AG09309 (cell line): ENCODE data around the gene CPNE5.

Source experiments
- DNase-seq: peaks from one replicate; pipeline ENCODE4 v3.0.0-alpha.2; 2010; ENCODE audit warnings: low read depth
- H3K4me3 ChIP-seq: 2 replicates; pipeline ENCODE4 v1.5.1; 2011; ENCODE audit warnings: mild to moderate bottlenecking, low read depth, low read length, moderate library complexity; ENCODE audit not compliant: control insufficient read depth
- CTCF ChIP-seq: IDR thresholded peaks from 2 replicates; pipeline ENCODE4 v1.5.1; 2011; ENCODE audit warnings: mild to moderate bottlenecking, low read depth, low read length, inconsistent platforms; ENCODE audit not compliant: insufficient read depth, control insufficient read depth; ENCODE audit errors: missing control alignments

Gene CPNE5

GRCh38 chr6:36703081-36703606, 136.1 kb downstream of the CPNE5 start:
- H3K4me3 ChIP-seq = no peak overlapping the region
- no peak for DNase-seq
- no peak for TF ChIP-seq CTCF

- no peak for TF ChIP-seq CTCF
- no peak overlapping the region for H3K4me3 ChIP-seq
These were observed 136.6 kb downstream of the CPNE5 start for GRCh38 chr6:36702656-36703055.

DNA sequence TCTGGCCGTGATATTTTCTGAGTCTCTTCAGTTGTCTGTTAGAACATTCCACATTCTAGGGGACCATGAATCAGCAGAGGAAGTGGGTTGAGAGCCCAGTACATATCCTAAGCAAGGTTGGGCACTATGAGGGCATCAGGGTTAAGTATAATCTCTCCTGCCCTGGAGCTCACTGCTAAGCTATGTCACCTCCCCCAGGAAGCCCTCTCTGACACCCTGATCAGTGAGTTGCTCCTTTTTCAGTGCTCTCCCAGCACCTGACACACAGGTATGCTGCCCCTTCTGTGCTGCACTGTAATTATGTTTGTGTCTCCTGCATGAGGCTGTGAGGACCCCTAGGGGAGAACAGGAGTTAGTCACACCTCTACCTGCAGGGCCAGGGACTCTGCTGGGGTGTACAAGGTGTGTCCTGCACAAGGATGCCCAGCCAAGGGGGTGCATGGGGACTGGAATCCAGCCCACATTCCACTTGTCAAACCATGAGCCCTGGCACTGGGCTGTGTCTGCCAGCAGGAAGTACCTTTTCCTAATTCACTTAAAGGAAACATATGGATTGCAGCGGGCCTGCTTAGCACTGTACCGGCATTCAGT, 137.7 kb downstream of the CPNE5 start:
- TF ChIP-seq CTCF = no peak
- no peak overlapping the region for H3K4me3 ChIP-seq
- no peak for DNase-seq

More at GRCh38 chr6:36702656-36703055, 136.6 kb downstream of the CPNE5 start:
- DNase-seq = no peak

- H3K4me3 ChIP-seq = no peak overlapping the region
- no peak for TF ChIP-seq CTCF
- DNase-seq = no peak
These were observed 138.4 kb downstream of the CPNE5 start for GRCh38 chr6:36700831-36701230.

- H3K4me3 ChIP-seq = no peak overlapping the region
- no peak for TF ChIP-seq CTCF
- DNase-seq = no peak
These were observed 139.0 kb downstream of the CPNE5 start for GRCh38 chr6:36700071-36700812.

DNA sequence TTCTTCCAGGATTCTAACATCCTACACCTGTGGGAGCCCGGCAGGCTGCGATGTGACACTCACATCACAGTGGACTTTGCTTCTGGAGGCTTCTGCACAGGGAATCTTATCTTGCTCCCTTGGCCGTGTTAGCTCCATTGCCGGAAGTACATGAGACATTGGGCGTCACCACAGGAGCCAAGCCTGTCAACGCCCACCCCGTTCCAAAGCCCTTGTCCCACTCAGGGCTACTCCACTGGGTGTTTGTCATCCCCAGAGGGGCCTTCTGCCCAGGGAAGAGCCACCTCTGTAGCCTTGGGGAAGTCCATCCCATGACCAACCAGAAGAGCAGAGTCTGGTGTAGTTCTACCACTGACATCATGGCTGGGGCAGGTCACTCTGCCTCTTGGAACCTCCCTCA, 139.9 kb downstream of the CPNE5 start:
- TF ChIP-seq CTCF = no peak
- DNase-seq = no peak
- no peak overlapping the region for H3K4me3 ChIP-seq

DNA sequence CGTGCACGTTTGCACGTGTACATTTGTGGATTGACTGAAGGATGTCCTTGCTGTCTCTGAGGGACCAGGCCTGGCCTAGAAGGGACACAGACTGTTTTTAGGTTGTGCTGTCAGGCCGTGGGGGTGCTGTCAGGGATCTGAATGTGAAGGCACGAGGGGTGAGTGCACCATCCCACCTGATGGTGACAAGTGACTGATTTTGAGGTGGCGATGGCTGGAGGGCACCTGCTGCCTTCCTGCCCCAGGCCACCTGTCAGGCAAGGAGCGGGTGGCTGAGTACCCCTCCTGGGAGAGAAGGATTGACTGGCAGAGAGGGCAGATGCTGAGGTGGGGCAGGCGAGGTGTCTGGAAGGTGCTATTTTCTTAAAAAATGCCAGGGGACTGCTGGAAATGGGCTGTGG, 140.4 kb downstream of the CPNE5 start:
- DNase-seq = no peak
- H3K4me3 ChIP-seq = no peak overlapping the region
- TF ChIP-seq CTCF = no peak
